ENCODE measurements around the gene SIGLEC10.
A peak's percentile ranks its signal among the peaks of the same experiment; 100 is the strongest.
"Not testable (repeated sequence)": the region's sequence is repeated elsewhere in the genome, so short reads cannot be mapped to it uniquely, and the experiment has no call there.

The SIGLEC10 gene

GRCh38 chr19:51440052-51440451, 22.6 kb upstream of the SIGLEC10 start:
- DNase-seq = no peak

GRCh38 chr19:51439021-51439465, 21.6 kb upstream of the SIGLEC10 start:
- DNase-seq = peak; percentile 67

GRCh38 chr19:51434456-51434855, 17.0 kb upstream of the SIGLEC10 start:
- DNase-seq = no peak

- no peak for DNase-seq
Measured at GRCh38 chr19:51433043-51433442, 15.6 kb upstream of the SIGLEC10 start.

- no peak for DNase-seq
Measured at GRCh38 chr19:51431124-51431523, 13.7 kb upstream of the SIGLEC10 start.

- DNase-seq = no peak
Measured at GRCh38 chr19:51430221-51430620, 12.8 kb upstream of the SIGLEC10 start.

GRCh38 chr19:51427201-51427600, 9.8 kb upstream of the SIGLEC10 start:
- DNase-seq = no peak

- DNase-seq = peak; percentile 89
Measured at GRCh38 chr19:51422053-51422448, 4.6 kb upstream of the SIGLEC10 start.

- no peak for DNase-seq
Measured at GRCh38 chr19:51421229-51422052, 4.0 kb upstream of the SIGLEC10 start.

- DNase-seq = not testable (repeated sequence)
Measured at GRCh38 chr19:51420511-51420910, 3.1 kb upstream of the SIGLEC10 start.

- DNase-seq = no peak
Measured at GRCh38 chr19:51418707-51419106, 1.3 kb upstream of the SIGLEC10 start.

- DNase-seq = no peak
Measured at GRCh38 chr19:51417810-51418157, 342 bp upstream of the SIGLEC10 start.

GRCh38 chr19:51416422-51416821, 1.0 kb downstream of the SIGLEC10 start:
- DNase-seq = not testable (repeated sequence)

GRCh38 chr19:51415187-51415586, 2.3 kb downstream of the SIGLEC10 start:
- no peak for DNase-seq

GRCh38 chr19:51410950-51411748, 6.3 kb downstream of the SIGLEC10 start:
- no peak for DNase-seq

- peak; percentile 44 for DNase-seq
Measured at GRCh38 chr19:51407511-51408131, 9.8 kb downstream of the SIGLEC10 start.

GRCh38 chr19:51402117-51402516, 15.3 kb downstream of the SIGLEC10 start:
- no peak for DNase-seq

- not testable (repeated sequence) for DNase-seq
Measured at GRCh38 chr19:51399936-51400335, 17.5 kb downstream of the SIGLEC10 start.

- DNase-seq = no peak
Measured at GRCh38 chr19:51399231-51399630, 18.2 kb downstream of the SIGLEC10 start.

GRCh38 chr19:51398096-51398704, 19.2 kb downstream of the SIGLEC10 start:
- peak; percentile 55 for DNase-seq

GRCh38 chr19:51397453-51397852, 20.0 kb downstream of the SIGLEC10 start:
- DNase-seq = not testable (repeated sequence)

GRCh38 chr19:51396175-51396574, 21.3 kb downstream of the SIGLEC10 start:
- no peak for DNase-seq

All from activated CD4-positive, alpha-beta T cell treated with anti-CD3 and anti-CD28 coated beads, Interleukin-10, Interleukin-2, amounts not matched to agents 100 ng/mL and 50 ng/mL, durations not matched to agents 16 hours and 8 hours (primary cell).